ENCODE results near the gene ATF7.

The ATF7 gene

GRCh38 chr12:53589423-53589822 is 36.8 kb downstream of the ATF7 start:
- H3K27ac ChIP-seq, result no peak overlapping the region
- TF ChIP-seq CTCF (IDR thresholded peaks at IDR 0.05) (no peak), ZFX (IDR thresholded peaks at IDR 0.05; ENCODE audit: borderline replicate concordance) (no peak)

- no peak overlapping the region for H3K27ac ChIP-seq
- TF ChIP-seq ZFX (IDR thresholded peaks at IDR 0.05; ENCODE audit: borderline replicate concordance) (no peak), CTCF (IDR thresholded peaks at IDR 0.05) (no peak)
These were observed 38.1 kb downstream of the ATF7 start for GRCh38 chr12:53588123-53588522.

- no peak overlapping the region for H3K27ac ChIP-seq
- TF ChIP-seq CTCF (IDR thresholded peaks at IDR 0.05), result no peak
- no peak for TF ChIP-seq ZFX (IDR thresholded peaks at IDR 0.05; ENCODE audit: borderline replicate concordance)
These were observed 39.4 kb downstream of the ATF7 start for GRCh38 chr12:53586745-53587144.

- no peak overlapping the region for H3K27ac ChIP-seq
- TF ChIP-seq CTCF (IDR thresholded peaks at IDR 0.05), result no peak
These were observed 40.6 kb downstream of the ATF7 start for GRCh38 chr12:53585448-53586125.

- H3K27ac ChIP-seq, result no peak overlapping the region
- TF ChIP-seq CTCF (IDR thresholded peaks at IDR 0.05), result no peak
- TF ChIP-seq ZFX (IDR thresholded peaks at IDR 0.05; ENCODE audit: borderline replicate concordance), result no peak
These were observed 46.6 kb downstream of the ATF7 start for GRCh38 chr12:53579545-53579955.

GRCh38 chr12:53578783-53579182 is 47.4 kb downstream of the ATF7 start:
- H3K27ac ChIP-seq, result no peak overlapping the region
- no peak for TF ChIP-seq CTCF (IDR thresholded peaks at IDR 0.05)
- TF ChIP-seq ZFX (IDR thresholded peaks at IDR 0.05; ENCODE audit: borderline replicate concordance), result no peak

- TF ChIP-seq CTCF (IDR thresholded peaks at IDR 0.05) (no peak), ZFX (IDR thresholded peaks at IDR 0.05; ENCODE audit: borderline replicate concordance) (no peak)
- no peak overlapping the region for H3K27ac ChIP-seq
These were observed 48.2 kb downstream of the ATF7 start for GRCh38 chr12:53577941-53578352.
